Neural progenitor cell (in vitro differentiated cells): Measurements from ENCODE around the gene RELL1.

Source experiments
- EZH2 ChIP-seq: fragments of 200-600 bp; sonication (generic); IDR thresholded peaks from 2 replicates; pipeline ENCODE4 v1.6.1; 2017; ENCODE audit warnings: antibody characterized with exemption, mild to moderate bottlenecking, moderate library complexity
- TF ChIP-seq, protein P1 (sequence below): fragments of 200-600 bp; sonication (generic); IDR thresholded peaks from 2 replicates; pipeline ENCODE4 v1.5.1; 2017; ENCODE audit warnings: antibody characterized with exemption, mild to moderate bottlenecking

DNA sequence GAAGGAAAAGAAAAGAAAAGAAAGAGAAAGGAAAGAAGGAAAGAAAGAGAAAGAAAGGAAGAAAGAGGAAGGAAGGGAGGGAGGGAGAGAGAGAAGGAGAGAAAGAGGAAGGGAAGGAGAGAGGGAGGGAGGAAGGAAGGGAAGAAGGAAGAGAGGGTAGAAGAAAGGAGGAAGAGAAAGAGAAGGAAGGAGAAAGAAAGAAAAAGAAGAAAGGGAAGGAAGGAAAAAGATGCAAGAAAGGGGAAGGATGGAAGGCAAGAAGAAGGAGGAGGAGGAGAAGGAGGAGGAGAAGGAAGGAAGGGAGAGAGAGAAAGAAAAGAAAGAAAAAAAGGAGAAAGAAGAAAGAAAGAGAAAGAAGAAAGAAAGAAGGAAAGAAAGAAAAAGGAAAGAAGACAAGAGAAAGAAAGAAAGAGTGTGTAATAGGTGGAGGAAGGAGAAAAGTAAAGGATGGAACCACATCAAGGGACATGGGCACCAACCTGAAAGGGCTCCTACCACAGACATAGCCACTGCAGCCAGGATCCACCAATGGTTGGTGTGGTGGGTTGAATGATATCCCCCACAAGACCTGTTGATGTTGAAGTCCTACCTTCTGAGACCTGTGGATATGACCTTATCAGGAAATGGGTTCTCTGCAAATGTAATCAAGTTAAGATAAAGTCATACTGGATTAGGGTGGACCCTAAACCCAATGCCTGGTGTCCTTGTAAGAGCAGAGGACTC lies 80.2 kb downstream of the RELL1 start:
- TF ChIP-seq, protein P1, sequence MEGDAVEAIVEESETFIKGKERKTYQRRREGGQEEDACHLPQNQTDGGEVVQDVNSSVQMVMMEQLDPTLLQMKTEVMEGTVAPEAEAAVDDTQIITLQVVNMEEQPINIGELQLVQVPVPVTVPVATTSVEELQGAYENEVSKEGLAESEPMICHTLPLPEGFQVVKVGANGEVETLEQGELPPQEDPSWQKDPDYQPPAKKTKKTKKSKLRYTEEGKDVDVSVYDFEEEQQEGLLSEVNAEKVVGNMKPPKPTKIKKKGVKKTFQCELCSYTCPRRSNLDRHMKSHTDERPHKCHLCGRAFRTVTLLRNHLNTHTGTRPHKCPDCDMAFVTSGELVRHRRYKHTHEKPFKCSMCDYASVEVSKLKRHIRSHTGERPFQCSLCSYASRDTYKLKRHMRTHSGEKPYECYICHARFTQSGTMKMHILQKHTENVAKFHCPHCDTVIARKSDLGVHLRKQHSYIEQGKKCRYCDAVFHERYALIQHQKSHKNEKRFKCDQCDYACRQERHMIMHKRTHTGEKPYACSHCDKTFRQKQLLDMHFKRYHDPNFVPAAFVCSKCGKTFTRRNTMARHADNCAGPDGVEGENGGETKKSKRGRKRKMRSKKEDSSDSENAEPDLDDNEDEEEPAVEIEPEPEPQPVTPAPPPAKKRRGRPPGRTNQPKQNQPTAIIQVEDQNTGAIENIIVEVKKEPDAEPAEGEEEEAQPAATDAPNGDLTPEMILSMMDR: no peak
- no peak for TF ChIP-seq EZH2
